M059J (cell line): Measurements from ENCODE around the gene PLSCR1. TPM values are rescaled to one million over a fixed set of nuclear protein-coding genes. Genes with fewer than 3 reads are reported as not detected.
"Not testable (repeated sequence)": the region's sequence is repeated elsewhere in the genome, so short reads cannot be mapped to it uniquely, and the experiment has no call there.

Source experiments
- DNase-seq: peaks from one replicate; pipeline ENCODE4 v3.0.0-alpha.2; 2012; ENCODE audit warnings: low read depth
- total RNA-seq: library from RNA; depleted of rRNA; stranded (reverse); fragments of >200 nt; shearing (Covaris generic); gene quantifications from 2 replicates; pipeline ENCODE4 v1.2.3, GENCODE V29; 2014

Gene PLSCR1
- total RNA-seq, 1 experiment from 2014 or later = 782 TPM

DNA sequence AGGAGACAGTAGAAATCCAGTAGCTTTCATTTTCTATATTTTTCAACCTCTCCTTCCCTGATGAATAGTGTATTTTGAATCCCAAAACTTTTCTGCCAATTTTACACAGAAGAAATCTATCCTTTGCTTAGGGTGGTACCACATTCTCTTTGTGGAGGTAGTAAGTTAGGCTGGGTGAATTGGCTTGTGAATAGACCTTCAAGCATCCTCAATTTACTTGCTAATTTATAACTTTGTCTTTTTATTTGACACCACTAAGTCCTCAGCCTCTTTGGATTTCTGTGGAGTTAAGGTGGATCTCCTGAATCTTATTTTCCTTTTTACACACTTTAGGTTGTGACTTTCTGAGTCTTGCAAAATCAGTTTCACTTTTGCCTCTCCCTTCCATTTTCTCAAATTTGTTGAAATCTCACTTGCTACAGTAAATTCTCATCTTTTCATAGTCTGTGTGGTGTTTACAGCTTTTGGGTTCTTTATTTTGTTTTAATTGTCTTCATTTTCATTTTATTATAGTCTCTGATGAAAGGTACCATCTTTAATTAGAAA, 5.7 kb upstream of the PLSCR1 start:
- no peak for DNase-seq

DNA sequence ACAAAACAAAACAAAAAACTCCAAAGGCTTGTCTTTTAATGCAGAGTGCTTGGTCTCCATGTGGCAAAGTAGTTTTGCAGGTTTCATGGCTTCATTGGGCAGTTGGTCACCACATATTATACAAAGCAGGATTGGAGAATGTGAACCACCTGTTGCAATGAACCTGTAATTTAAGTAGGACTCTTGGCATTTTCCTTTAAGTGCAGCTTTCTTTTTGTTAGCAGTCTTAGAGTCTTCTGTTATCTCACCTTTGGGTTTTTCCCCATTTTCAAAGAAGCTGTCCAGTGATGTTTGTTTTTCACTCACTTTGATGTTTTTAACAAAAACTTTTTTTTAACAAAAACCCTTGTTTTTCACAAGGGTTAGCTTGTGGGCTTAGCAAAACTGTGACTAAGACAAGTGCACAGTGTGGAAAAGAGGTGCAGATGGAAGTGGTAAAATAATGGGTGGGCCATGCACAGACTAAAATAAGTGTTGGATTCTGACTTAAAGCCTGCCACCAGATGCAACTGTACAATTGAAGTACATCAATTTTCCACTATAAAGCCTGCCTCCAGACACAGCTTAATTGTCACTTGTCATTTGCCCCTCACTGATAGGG, 2.9 kb upstream of the PLSCR1 start:
- no peak for DNase-seq

DNA sequence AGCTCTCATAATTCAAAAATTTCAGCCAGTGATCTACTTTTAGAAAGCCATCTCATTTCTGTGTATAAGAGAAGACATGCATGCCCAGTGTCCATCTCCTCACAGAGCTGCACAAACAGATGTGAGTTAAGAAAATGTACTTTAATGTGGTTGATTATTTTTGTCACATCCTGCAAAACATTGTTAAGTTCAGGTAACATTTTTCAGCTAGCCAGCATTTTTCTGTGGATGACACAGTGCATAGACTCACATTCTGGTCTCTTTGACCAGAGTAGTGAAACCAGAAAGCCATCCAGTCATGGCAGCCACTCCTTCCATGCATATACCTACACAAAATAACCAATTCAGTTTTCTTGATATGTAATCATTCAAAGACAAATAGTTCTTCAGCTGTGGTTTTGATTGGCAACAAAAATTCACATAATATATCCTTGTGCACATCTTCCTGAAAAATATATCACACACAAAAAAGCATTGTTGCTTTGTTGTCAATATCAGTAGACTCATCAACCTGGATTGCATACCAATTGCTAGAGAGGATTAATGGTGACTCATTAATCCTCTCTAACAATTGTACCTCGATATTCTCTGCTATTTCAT, 2.1 kb upstream of the PLSCR1 start:
- DNase-seq = no peak

DNA sequence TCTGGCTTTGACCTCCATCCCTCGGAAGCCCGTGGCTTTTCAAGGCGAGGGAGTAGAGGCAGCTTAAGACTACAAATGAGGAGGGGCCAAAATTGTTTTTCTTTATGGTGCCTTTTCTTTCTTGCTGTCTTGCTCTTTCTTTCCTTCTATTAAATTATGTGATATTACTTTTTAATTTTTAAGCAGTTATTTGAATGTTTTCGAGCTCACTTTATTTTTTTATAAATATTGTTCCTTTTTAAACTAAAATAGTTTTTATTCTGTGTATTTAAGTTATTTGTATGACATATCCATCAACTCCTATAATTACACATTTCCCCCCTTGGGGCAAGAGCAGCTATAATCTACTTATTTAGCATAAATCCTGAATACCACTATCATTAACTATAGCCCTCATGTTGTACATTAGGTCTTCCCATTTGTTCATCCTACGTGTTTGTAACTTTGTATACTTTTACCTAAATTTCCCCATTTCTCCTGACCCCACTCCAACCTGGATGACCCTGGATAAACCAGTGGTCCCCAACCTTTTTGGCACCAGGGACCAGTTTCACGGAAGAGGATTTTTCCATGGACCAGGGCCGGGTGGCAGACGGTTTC, 622 bp upstream of the PLSCR1 start:
- DNase-seq = no peak

DNA sequence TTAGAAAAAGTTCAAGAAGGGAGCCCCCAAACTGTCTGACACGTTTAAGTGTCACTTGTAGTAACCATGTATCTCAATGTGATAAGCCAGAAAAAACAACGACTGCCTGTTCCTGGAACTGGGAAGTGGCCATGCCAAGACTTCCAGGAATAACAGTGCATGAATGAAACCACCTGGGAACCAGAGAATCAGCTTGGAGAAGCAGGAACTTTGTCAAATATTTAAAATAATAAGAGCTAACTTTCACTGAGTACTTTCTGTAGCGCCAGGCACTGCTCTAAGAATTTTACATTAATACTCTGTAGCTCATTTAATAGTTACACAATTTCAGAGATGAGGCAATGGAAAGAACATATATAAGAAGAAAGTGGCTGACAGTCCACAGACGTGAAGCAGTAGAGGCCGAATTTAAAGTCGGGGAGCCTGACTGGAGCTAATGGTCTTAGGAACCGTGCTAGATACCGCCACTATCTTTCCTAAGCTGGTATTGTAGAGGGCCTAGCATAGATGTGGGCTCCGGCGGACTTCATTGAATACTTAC, 876 bp downstream of the PLSCR1 start:
- DNase-seq = no peak

- DNase-seq = no peak
Observed at GRCh38 chr3:146542978-146543377, 1.4 kb downstream of the PLSCR1 start.

- DNase-seq = peak; percentile 33
Observed at GRCh38 chr3:146542179-146542578, 2.2 kb downstream of the PLSCR1 start.

- no peak for DNase-seq
Observed at GRCh38 chr3:146540978-146541377, 3.4 kb downstream of the PLSCR1 start.

DNA sequence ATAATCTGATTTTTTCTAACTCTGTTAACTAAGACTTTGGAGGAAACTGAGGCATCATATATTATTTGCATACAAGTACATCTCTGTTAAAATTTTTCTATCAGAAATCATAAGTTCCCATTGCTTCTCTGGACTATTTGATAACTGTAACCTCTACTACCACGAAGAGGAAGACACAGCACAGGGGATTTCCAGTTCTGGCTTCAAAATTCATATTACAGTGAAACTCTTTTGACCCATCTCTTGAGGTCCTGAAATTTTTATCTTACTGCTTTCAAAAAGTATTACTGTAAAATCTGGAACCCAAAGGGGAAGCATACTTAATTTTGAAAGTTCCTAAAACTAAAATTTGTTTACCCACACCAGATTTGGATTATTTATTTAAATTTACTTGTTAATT, 4.2 kb downstream of the PLSCR1 start:
- DNase-seq = no peak

DNA sequence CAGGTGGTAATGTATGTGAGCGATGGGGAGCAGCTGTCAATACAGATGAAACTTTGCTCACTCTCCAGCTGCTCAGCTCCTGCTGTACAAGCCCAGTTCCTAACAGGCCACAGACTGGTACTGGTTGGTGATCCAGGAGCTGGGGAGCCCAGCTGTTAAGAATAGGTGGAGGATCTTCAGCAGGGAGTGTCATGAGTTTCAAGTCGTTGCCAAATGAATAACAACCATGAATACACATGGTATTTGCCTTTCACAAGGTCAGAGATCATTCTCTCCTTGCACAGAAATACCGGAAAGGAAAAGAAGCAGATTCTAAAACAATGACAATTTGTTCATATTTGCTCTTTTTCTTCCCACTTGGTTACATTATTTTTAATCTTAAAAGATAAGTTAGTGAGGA, 5.1 kb downstream of the PLSCR1 start:
- no peak for DNase-seq

DNA sequence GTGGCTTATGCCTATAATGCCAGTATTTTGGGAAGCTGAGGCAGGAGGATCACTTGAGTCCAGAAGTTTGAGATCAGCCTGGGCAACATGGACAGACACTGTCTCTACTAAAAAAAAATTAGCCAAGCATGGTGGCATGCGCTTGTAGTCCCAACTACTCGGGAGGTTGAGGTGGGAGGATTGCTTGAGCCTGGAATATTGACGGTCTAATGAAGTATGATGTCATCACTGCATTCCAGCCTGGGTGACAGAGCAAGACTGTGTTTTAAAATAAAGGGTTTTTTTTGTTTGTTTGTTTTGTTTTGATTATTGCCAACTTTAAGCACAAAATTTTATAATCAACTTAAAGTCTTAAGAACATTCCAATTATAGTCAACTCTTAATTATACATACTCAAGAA, 6.8 kb downstream of the PLSCR1 start:
- no peak for DNase-seq

- no peak for DNase-seq
Observed at GRCh38 chr3:146536681-146537080, 7.7 kb downstream of the PLSCR1 start.

- no peak for DNase-seq
Observed at GRCh38 chr3:146532406-146532805, 12.0 kb downstream of the PLSCR1 start.

GRCh38 chr3:146530609-146531008, 13.8 kb downstream of the PLSCR1 start:
- no peak for DNase-seq

GRCh38 chr3:146529021-146529420, 15.4 kb downstream of the PLSCR1 start:
- DNase-seq = peak; percentile 45

GRCh38 chr3:146524961-146525360, 19.4 kb downstream of the PLSCR1 start:
- no peak for DNase-seq

- DNase-seq = no peak
Observed at GRCh38 chr3:146523531-146523930, 20.9 kb downstream of the PLSCR1 start.

DNA sequence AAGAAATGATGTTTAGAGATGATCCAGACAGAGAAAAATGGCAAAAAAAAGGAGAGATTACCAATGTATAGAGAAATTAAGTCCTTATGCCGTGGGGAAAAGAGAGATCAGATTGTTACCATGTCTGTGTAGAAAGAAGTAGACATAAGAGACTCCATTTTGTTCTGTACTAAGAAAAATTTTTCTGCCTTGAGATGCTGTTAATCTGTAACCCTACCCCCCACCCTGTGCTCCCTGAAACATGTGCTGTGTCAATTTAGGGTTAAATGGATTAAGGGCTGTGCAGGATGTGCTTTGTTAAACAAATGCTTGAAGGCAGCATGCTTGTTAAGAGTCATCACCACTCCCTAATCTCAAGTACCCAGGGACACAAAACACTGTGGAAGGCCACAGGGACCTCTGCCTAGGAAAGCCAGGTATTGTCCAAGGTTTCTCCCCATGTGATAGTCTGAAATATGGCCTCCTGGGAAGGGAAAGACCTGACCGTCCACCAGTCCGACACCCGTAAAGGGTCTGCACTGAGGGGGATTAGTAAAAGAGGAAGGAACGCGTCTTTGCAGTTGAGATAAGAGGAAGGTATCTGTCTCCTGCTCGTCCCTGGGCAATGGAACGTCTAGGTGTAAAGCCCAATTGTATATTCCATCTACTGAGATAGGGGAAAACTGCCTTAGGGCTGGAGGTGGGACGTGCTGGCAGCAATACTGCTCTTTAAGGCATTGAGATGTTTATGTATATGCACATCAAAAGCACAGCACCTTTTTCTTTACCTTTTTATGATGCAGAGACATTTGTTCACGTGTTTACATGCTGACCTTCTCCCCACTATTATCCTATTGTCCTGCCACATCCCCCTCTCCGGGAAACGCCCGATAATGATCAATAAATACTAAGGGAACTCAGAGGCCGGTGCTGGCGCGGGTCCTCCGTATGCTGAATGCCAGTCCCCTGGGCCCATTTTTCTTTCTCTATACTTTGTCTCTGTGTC, 21.9 kb downstream of the PLSCR1 start:
- DNase-seq = not testable (repeated sequence)

DNA sequence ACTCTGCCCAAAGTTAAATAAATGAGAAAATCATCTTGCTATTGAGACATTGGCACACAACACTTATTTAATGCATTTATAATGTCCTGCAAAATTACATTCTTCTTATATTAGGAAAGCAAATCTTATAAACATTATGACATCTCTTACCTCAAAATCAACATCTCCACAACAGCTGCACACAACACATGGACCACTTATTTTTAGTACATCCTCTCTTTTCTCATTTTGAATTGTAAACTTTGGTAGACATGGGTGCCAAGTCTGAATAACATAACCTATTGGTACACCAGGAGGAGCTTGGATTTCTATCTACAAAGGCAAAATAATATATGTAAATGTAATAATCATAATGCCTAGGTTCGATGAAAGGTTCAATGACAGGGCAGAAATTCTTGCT, 23.0 kb downstream of the PLSCR1 start:
- no peak for DNase-seq

GRCh38 chr3:146519810-146520209, 24.6 kb downstream of the PLSCR1 start:
- DNase-seq = no peak

- no peak for DNase-seq
Observed at GRCh38 chr3:146517684-146518435, 26.5 kb downstream of the PLSCR1 start.
